ENCODE results near the gene SIPA1. TPM values are rescaled to one million over a fixed set of nuclear protein-coding genes. Genes with fewer than 3 reads are reported as not detected.

The SIPA1 gene
- total RNA-seq, 1 experiment from 2014 or later, result 33.6 TPM

DNA sequence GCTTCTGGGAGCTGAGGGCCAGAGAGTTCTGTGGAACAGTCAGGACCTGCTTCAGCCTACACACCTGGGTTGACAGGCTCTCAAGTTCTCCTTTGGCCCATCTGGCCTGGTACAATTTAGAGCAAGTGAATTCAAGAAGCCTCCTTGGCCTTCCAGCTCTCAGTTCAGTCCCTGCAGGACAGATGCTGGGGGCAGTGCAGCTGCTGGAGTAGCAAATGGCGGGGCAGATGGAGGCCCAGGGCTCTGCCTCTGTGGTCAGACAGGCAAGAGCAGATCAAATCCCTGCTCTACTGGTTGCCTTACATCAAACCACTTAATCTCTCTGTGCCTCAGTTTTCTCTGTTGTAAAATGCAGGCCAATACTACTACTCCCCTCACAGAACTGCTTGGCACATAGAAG lies 33.6 kb upstream of the SIPA1 start:
- H3K9me3 ChIP-seq, result no peaks in the 10 kb centered on the region
- no peak for DNase-seq
- H3K36me3 ChIP-seq, result peaks cover 26% of the 10 kb centered on the region
- no peaks in the 10 kb centered on the region for H3K27me3 ChIP-seq
- H3K4me3 ChIP-seq, result no peak overlapping the region

GRCh38 chr11:65606876-65607613 lies 30.9 kb upstream of the SIPA1 start:
- peaks cover 30% of the 10 kb centered on the region for H3K36me3 ChIP-seq
- no peaks in the 10 kb centered on the region for H3K27me3 ChIP-seq
- DNase-seq, result no peak
- H3K9me3 ChIP-seq, result no peaks in the 10 kb centered on the region
- no peak overlapping the region for H3K4me3 ChIP-seq

DNA sequence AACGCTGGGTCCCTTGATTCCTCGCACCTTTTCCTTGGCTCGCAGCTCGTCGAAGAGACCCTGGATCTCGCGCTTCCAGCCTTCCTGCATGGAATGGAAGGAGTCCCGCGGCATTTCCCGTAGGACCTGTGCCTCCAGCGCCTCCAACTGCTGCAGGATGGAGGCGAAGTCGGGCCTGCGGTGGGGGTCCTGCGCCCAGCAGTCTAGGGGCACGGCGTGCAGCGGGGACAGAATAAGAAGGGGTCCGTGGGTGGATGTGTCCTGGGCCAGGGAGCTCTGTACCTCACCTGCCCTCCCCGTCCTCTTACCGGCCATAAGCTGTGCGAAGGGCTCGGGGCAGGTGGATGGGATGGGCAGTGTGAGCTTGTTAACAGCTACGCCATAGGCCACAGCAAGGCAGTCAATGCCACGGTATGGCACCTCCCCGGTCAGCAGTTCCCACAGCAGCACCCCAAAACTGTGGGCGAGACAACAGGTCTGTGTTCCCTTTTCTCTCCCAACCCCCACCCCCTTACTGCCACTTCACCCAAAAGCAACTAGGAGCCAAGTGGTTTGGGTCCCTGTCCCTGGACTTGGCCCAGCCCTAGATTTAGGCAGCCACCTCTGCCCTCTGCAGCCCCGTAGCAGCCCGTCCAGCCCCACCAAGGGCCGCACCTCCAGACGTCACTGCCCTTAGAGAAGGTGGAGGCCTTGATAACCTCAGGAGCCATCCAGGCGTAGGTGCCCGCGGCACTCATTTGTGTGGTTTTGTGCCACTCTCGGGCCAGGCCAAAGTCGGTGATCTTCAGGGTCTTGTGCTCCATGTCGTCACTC lies 30.1 kb upstream of the SIPA1 start:
- H3K4me3 ChIP-seq, result no peak overlapping the region
- H3K27me3 ChIP-seq, result no peaks in the 10 kb centered on the region
- peaks cover 36% of the 10 kb centered on the region for H3K36me3 ChIP-seq
- no peak for DNase-seq
- no peaks in the 10 kb centered on the region for H3K9me3 ChIP-seq

GRCh38 chr11:65609229-65609628 lies 28.7 kb upstream of the SIPA1 start:
- peaks cover 33% of the 10 kb centered on the region for H3K36me3 ChIP-seq
- H3K9me3 ChIP-seq, result no peaks in the 10 kb centered on the region
- no peak overlapping the region for H3K4me3 ChIP-seq
- no peak for DNase-seq
- no peaks in the 10 kb centered on the region for H3K27me3 ChIP-seq

GRCh38 chr11:65609665-65610064 lies 28.2 kb upstream of the SIPA1 start:
- no peak for DNase-seq
- Histone ChIP-seq H3K36me3 (peaks cover 30% of the 10 kb centered on the region), H3K27me3 (no peaks in the 10 kb centered on the region), H3K4me3 (no peak overlapping the region), H3K9me3 (no peaks in the 10 kb centered on the region)

- Histone ChIP-seq H3K9me3 (no peaks in the 10 kb centered on the region), H3K36me3 (peaks cover 22% of the 10 kb centered on the region), H3K27me3 (no peaks in the 10 kb centered on the region), H3K4me3 (no peak overlapping the region)
- DNase-seq, result no peak
Observed at GRCh38 chr11:65610404-65610803, 27.5 kb upstream of the SIPA1 start.

GRCh38 chr11:65611028-65611757 lies 26.7 kb upstream of the SIPA1 start:
- Histone ChIP-seq H3K27me3 (no peaks in the 10 kb centered on the region), H3K36me3 (peaks cover 18% of the 10 kb centered on the region), H3K9me3 (no peaks in the 10 kb centered on the region), H3K4me3 (no peak overlapping the region)
- DNase-seq, result no peak

DNA sequence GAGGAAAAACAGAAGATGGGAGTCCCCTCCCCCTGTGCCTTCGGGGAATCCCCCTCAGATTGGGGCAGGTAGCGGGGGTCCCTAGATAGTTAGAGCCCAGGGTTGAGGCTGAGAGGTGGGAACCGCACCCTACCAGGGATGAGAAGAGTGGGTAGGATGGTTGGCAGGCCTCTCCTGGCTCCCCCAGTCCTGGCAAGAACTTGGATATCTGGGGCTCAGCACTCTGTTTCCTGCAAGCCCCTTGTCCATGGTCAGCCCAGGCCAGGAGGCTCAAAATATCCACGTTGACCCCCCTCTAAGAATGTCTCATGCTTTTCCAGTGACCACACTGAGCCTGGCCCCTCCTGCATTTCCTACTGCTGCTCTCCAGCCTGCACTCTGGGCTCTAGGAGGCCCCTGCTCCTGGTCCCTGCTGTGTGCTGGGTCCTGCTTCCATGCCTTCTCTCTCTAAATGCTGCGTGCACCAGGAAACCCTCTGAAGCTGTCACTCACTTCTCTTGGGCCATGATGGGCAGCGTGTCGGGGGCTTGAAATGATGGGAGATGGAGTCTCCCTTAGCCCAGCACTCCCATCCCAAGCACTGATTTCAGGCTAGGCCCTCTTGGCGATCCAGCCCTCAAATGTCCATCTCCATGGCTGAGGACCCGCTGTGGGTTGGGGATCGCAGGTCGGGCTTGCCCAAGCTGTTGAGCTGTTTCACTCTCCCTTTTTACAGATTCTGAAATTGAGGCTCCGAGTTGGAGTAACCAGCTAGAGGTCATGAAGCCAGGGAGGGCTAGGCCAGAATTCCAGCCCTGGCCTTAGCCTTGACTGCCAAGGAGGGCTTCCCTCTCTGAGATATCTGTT lies 25.9 kb upstream of the SIPA1 start:
- no peak for DNase-seq
- no peaks in the 10 kb centered on the region for H3K27me3 ChIP-seq
- H3K9me3 ChIP-seq, result no peaks in the 10 kb centered on the region
- no peak overlapping the region; the same call in 1 of the 2 replicates for H3K4me3 ChIP-seq
- peaks cover 21% of the 10 kb centered on the region for H3K36me3 ChIP-seq

GRCh38 chr11:65612691-65613090 lies 25.2 kb upstream of the SIPA1 start:
- Histone ChIP-seq H3K9me3 (no peaks in the 10 kb centered on the region), H3K36me3 (peaks cover 27% of the 10 kb centered on the region), H3K4me3 (peak overlapping the region; percentile 73; the same call in 1 of the 2 replicates), H3K27me3 (no peaks in the 10 kb centered on the region)
- no peak for DNase-seq

DNA sequence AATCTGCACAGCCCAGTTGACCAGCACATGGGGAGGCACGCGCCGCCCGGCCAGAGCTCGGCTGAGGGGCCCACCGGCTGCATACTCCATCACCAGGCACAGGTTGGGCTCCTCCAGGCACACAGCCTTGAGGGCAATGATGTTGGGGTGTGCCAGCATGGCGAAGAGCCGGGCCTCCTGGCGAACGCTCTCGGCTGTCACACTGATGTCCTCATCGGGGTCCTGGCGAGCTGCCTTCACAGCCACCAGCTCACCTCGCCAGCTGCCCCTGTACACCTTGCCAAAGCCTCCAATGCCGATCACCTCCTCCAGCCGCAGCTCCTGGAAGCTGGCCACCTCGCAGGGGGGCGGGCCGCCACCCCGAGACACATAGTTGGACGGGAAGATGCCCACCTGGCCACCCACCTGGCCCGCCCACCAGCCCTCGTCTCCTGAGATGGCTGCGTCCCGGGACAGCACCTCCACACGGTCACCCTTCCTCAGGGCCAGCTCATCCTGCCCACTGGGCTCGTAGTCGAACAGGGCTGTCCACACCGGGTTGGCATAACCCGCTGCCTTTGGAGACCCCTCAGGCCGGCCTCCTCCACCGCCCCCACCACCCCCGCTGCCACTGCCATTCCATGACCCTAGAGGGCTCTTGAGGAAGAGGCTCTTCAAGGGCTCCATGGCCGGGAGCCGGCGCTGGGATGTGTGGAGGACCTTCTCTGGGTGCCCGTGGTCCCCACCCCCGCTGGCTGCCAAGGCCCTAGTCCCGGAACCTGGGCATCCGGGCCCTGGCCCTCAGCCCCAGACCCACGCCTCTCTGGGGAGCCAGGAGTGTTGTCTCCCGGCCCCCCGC lies 24.6 kb upstream of the SIPA1 start:
- Histone ChIP-seq H3K36me3 (peaks cover 29% of the 10 kb centered on the region), H3K4me3 (peak overlapping the region; percentile 73), H3K9me3 (no peaks in the 10 kb centered on the region), H3K27me3 (no peaks in the 10 kb centered on the region)
- no peak for DNase-seq

DNA sequence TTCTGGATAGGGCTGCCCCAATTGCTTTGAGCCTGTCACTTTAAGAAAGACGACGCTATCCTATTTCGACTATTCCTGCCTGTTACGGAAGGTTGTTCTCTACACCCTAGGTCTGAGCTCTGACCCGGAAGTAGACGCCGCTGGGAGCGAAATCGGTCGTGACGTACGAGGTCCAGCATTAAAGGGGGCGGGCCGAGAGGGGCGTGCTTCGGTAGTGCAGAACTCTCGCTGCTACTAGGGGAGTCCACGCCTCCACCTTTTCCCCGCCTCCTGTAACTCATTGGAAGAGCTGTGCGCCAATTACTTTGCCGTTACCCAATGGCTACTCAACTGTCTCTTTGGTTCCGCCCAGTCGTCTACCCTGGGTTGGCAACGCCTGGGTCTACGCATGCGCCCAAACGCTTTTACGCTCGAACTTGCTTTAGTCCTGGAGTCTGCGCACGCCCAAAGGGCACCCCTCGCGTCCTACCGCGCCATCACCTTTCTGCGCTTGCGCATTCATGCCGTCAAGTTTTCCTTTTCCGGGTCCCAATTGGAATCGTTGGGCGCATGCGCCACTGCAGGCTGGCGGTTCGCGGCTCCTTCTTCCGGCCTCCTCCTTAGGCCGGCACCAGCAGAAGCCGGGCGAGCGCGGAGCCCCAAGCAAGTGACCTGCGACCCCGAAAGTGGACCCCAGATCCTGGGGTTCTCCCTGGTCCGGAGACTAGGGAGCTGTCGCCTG lies 22.5 kb upstream of the SIPA1 start, which contains the start of gene PCNX3:
PCNX3 (plus strand) TSS at position 548 of the 721 bp plus-strand sequence. CDS start 536 bp downstream, outside the sequence.
- peaks cover 47% of the 10 kb centered on the region for H3K36me3 ChIP-seq
- no peaks in the 10 kb centered on the region for H3K27me3 ChIP-seq
- H3K4me3 ChIP-seq, result peak within 1 kb of the TSS; percentile 81
- no peaks in the 10 kb centered on the region for H3K9me3 ChIP-seq
- peak; percentile 99 for DNase-seq

- DNase-seq, result peak; percentile 70
- Histone ChIP-seq H3K9me3 (no peaks in the 10 kb centered on the region), H3K4me3 (peak overlapping the region; percentile 81), H3K36me3 (peaks cover 49% of the 10 kb centered on the region), H3K27me3 (no peaks in the 10 kb centered on the region)
Observed at GRCh38 chr11:65615950-65616574, 21.8 kb upstream of the SIPA1 start.

DNA sequence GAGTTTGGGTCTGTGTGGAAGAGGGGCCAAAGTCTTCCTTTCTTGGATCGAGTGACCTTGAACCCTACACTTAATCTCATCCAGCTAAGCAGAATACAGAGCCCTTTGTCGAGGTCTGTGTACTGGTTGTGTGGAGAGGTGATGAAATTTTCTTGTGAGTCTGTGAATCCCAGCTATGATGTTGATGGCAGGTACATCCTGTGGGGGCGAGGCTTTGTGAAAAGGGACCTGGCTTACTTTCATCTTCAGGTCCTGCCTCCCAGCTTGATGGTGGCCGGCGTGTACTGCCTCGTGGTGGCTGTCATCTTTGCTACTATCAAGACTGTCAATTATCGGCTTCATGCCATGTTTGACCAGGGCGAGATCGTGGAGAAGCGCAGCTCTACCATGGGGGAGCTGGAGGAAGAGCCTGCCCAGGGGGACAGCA lies 21.3 kb upstream of the SIPA1 start:
- no peak for DNase-seq
- Histone ChIP-seq H3K27me3 (no peaks in the 10 kb centered on the region), H3K36me3 (peaks cover 53% of the 10 kb centered on the region), H3K9me3 (no peaks in the 10 kb centered on the region), H3K4me3 (peak overlapping the region; percentile 81)

- Histone ChIP-seq H3K36me3 (peaks cover 53% of the 10 kb centered on the region), H3K27me3 (no peaks in the 10 kb centered on the region), H3K4me3 (peak overlapping the region; percentile 81), H3K9me3 (no peaks in the 10 kb centered on the region)
- no peak for DNase-seq
Observed at GRCh38 chr11:65617136-65617850, 20.6 kb upstream of the SIPA1 start.
